Stimulated activated CD8-positive, alpha-beta memory T cell treated with anti-CD3 and anti-CD28 coated beads, Interleukin-12 subunit alpha, Interleukin-12 subunit beta, amount 100 ng/mL, for 24 hours (primary cell): ENCODE data around the gene EGFL7.

Experiments used
- DNase-seq: peaks from one replicate; pipeline ENCODE4 v3.0.0-alpha.2; 2020; ENCODE audit errors: extremely low read depth

EGFL7 gene

GRCh38 chr9:136644343-136644592 lies 18.4 kb upstream of the EGFL7 start:
- no peak for DNase-seq

DNA sequence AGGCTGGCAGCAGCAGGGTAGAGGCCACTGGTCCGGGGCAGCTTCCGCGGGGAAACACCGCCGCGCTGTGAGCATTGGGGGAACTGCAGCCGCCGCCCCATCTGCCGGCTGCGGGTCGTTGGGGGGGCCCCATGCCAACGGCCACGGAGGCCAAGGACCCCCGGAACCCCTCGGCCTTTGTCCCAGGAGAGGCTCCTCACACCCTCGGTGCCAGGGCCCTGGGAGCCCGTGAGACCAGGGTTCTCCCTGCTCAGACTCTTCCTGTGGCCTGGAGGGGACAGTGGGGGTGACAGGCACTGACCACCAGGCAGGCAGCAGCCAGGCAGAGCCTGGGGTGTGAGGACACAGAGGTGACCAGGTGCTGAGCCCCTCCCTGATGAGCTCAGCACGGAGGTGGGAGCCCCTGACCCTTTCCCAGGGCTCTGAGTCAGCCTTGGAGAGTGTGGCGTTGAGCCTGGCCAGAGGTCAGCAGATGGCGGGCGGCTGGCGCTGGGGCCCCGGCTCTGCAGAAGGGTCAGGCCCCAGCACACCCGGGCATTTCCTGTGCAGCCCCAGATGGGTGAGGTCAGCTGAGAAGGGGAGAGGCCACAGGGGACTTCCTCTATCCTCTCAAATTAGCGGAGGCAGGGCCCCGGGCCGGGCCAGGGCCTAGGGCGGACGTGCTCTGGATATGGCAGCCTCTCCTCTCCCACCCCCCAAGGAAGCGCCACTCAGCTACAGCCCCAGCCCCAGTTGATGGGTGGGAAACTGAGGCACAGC lies 17.9 kb upstream of the EGFL7 start:
- peak; percentile 51 for DNase-seq

- no peak for DNase-seq
Observed at GRCh38 chr9:136645352-136645902, 17.3 kb upstream of the EGFL7 start.

DNA sequence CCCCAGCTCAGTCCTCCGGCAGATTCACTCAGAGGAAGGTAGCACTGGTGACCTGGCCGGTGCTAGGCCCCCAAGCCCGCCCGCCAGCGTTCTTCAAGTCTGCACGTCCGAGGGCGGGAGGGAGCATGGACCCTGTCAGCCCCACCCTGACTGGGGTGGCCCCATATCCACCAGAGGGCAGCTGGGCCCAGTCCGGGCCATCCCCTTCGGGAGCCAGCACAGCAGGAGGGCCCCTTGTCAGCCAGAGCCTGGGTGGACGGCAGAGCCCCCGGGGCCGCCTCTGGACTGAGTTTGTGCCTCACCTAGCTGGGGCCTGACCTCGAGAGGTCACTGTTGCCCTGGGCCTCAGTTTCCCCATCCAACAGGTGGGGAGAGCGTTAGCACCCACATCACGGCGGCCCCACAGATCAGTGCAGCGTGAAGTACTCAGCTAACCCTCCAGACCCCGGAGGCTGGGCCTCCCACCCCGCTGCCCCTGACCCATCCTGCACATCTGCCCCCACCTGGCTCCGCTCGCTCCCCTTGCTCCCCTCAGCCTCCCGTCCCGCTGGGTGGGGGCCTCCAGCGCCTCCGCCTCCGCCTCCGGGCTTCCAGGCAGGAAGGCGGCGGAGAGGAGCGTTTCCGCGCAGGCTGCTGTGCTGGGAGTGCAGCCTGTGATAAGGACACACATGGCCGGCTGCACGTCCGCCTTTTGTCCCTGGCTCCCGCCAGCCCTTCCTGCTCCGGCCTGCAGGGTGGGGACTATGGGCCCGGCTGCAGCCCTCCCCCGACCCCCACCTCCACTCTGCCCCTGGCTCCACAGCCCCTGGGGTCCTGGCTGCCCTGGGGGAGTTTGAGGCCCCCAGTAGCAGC lies 16.6 kb upstream of the EGFL7 start:
- no peak for DNase-seq

DNA sequence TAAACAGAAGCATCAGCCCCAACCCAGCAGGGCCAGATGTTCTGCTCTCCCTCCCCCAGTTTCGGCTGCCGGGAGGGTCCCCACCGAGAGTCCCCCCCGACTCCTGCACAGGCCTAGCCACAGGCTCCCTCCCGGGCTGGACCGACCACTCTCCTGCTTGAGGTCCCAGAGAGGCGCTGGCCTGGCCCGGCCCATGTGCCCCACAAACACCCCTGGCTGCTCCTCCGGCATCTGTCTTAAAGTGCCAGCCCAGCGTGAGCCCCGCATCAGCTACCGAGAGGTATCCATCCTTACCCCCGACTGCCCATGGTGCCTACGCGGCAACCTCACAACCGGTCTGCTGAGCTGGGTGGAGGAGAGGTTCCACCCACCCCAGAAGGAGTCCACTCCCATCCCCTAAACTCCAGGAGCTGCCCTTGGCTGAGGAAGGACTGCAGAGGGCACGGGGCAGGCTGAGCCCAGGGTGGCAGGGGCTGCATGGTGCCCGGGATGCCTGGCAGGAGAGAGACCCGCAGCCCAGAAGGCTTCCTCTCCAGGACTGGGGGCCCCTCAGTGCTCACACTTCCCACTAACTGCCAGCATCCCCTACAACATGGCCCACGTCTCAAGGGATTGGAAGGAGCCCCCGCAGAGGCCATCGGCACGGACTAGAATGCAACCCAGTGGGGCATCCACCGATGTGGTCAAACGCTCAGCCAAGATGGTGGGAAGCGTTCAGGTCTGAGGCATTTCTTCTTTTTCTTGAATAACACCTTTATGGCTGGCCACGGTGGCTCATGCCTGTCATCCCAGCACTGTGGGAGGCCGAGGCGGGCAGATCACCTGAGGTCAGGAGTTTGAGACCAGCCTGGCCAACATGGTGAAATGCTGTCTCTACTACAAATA lies 15.6 kb upstream of the EGFL7 start:
- DNase-seq = no peak

GRCh38 chr9:136648751-136649150 lies 14.0 kb upstream of the EGFL7 start:
- DNase-seq = no peak

- DNase-seq = no peak
Observed at GRCh38 chr9:136650021-136650420, 12.7 kb upstream of the EGFL7 start.

DNA sequence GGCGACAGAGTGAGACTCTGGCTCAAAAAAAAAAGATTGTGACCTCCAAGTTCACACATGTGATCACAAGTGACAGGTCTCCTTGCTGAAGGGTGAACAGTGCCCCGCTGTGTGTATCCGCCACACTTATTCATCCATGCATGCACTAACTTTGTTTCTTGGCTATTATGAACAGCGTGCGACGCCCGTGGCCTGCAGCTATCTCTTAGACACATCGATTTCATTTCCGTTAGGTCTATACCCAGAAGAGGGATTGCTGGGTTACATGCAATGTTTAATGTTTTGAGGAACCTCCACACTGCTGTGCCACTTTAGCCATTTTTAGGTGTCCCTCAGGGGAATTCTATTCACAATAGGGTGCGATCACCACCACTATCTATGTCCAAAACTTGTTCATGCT lies 12.1 kb upstream of the EGFL7 start:
- DNase-seq = no peak

- DNase-seq = no peak
Observed at GRCh38 chr9:136651860-136652259, 10.9 kb upstream of the EGFL7 start.

GRCh38 chr9:136653323-136654079 lies 9.2 kb upstream of the EGFL7 start:
- DNase-seq = no peak

- no peak for DNase-seq
Observed at GRCh38 chr9:136654820-136655535, 7.7 kb upstream of the EGFL7 start.

- DNase-seq = no peak
Observed at GRCh38 chr9:136655536-136656182, 7.1 kb upstream of the EGFL7 start.

GRCh38 chr9:136656183-136656738 lies 6.5 kb upstream of the EGFL7 start:
- no peak for DNase-seq

DNA sequence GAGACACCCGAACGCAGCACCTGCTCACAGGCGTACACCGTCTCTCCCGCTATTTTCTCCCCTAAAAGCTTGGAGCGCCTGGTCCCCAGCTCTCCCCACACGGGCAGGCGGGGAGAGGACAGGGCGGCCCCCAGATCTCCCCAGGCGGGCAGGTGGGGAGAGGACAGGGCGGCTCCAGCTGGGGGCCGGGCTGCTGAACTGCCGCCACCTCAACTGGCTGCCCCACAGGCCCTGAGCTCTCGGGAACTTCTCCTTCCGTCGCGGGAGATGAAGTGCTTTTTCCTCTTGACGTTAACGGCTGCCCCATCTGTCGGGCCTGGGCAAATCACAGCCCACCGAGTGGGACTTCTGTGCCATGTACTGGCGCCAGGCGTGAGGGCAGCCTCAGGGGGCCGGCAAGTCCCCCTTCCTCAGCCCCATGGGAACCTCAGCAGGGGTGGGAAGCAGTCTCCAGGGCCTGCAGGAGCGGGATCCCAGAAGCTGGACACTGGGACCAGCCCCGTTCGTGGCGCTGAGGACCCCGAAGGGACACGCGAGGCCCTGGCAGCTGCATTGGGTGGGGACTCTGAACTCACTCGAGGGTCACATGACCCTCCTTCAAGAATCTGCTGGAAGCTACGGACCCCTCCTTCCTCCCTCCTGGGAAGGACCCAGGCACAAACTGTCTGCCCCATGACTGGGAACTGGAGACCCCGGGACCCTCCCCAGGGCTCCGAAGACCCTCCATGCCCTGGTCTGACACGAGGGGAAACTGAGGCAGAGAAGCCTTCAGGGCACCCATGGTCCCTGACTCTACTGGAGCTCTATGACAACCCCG lies 5.7 kb upstream of the EGFL7 start:
- DNase-seq = no peak

GRCh38 chr9:136657974-136658848 lies 4.5 kb upstream of the EGFL7 start:
- DNase-seq = no peak

DNA sequence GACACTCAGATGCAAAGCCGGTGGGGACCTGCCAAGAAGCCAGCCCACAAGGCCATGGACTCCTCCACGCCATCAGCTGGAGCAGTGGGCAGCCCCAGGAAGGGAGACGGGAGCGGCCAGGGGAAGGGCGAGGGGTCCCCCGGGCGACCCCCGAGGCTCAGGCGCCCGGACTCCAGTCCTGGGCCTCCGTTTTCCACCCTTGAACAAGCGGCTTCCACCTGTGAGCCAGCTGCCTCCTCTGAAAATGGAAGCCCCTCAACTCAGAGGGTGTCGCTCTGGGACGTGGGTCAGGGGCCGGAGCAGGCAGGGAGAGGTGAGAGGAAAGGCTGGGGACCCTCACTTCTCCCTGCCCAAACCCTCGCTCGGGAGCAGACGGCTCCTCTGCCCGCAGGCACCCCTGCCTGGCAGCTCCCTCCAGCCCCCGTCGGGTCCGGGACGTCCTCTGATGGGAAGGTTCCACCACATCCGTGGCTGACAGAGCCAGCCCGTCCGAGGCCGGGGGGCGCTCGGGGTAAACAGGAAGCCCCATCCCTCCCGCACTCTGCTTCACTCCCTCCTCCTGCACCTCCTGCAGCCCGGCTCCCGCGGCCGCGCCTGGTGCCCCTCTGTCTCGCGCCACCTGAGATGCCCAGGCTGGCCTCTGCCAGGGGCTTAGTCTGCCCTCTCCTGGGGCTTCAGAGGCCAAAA lies 3.7 kb upstream of the EGFL7 start:
- DNase-seq = no peak
